Keratinocyte (primary cell): ENCODE data around the gene ASIC2. TPM values are rescaled to one million over a fixed set of nuclear protein-coding genes. Genes with fewer than 3 reads are reported as not detected.

ENCODE experiments used
- DNase-seq: peaks from one replicate; pipeline ENCODE4 v3.0.0-alpha.2; 2011; ENCODE audit warnings: low read depth, missing footprints, low spot score
- FAIRE-seq: peaks from 2 replicates; lab custom pipeline; 2011; peaks lifted over from hg19 to GRCh38; lab: Jason Lieb, UNC
- H2AFZ ChIP-seq: 2 replicates; pipeline ENCODE4 v1.6.0; 2012; ENCODE audit warnings: low read length, control low read depth, inconsistent platforms; ENCODE audit not compliant: control insufficient read depth
- H3K27ac ChIP-seq: 2 replicates; pipeline ENCODE4 v1.5.1; 2011; ENCODE audit warnings: low read length; ENCODE audit not compliant: control insufficient read depth, insufficient read depth
- H3K27me3 ChIP-seq: 3 replicates; pipeline ENCODE4 v1.6.0; 2011; ENCODE audit warnings: low read length; ENCODE audit not compliant: control insufficient read depth, insufficient read depth; ENCODE audit errors: extremely low read depth
- H3K36me3 ChIP-seq, 2 experiments: 2 replicates in 1 of 2; 3 replicates in 1 of 2; pipeline ENCODE4 v1.5.1; 2011; ENCODE audit warnings: low read length in 2 of 2, mild to moderate bottlenecking in 1 of 2; ENCODE audit not compliant: control insufficient read depth in 2 of 2, insufficient read depth in 2 of 2; ENCODE audit errors: extremely low read depth in 1 of 2
- H3K4me1 ChIP-seq: 3 replicates; pipeline ENCODE4 v1.5.1; 2011; ENCODE audit warnings: low read length; ENCODE audit not compliant: control insufficient read depth, insufficient read depth; ENCODE audit errors: extremely low read depth
- H3K4me2 ChIP-seq: 3 replicates; pipeline ENCODE4 v1.6.0; 2011; ENCODE audit warnings: low read depth, low read length; ENCODE audit not compliant: control insufficient read depth, insufficient read depth; ENCODE audit errors: extremely low read depth
- H3K4me3 ChIP-seq, 3 experiments: fragments of 200-600 bp in 1 of 3; sonication (generic) in 1 of 3; 2 replicates in 2 of 3; 3 replicates in 1 of 3; pipeline ENCODE4 v1.5.1; 2011 to 2016; ENCODE audit warnings: low read length in 3 of 3, mild to moderate bottlenecking in 3 of 3, control low read depth in 2 of 3, inconsistent platforms in 1 of 3, low read depth in 1 of 3, mixed read lengths in 1 of 3, mixed run types in 1 of 3, moderate library complexity in 1 of 3; ENCODE audit not compliant: control insufficient read depth in 2 of 3, insufficient read depth in 2 of 3; ENCODE audit errors: extremely low read depth in 1 of 3
- H3K79me2 ChIP-seq: 2 replicates; pipeline ENCODE4 v1.6.0; 2012; ENCODE audit warnings: low read length; ENCODE audit not compliant: control insufficient read depth, insufficient read depth
- H3K9ac ChIP-seq: 3 replicates; pipeline ENCODE4 v1.6.0; 2011; ENCODE audit warnings: low read length; ENCODE audit not compliant: control insufficient read depth, insufficient read depth; ENCODE audit errors: extremely low read depth
- H3K9me1 ChIP-seq: 3 replicates; pipeline ENCODE4 v1.6.0; 2011; ENCODE audit warnings: low read length; ENCODE audit not compliant: control insufficient read depth, insufficient read depth; ENCODE audit errors: extremely low read depth
- H3K9me3 ChIP-seq: 2 replicates; pipeline ENCODE4 v1.5.1; 2012; ENCODE audit warnings: low read depth, low read length; ENCODE audit not compliant: control insufficient read depth
- H4K20me1 ChIP-seq: 3 replicates; pipeline ENCODE4 v1.6.0; 2011; ENCODE audit warnings: low read length; ENCODE audit not compliant: control insufficient read depth, insufficient read depth; ENCODE audit errors: extremely low read depth
- CTCF ChIP-seq, 3 experiments: IDR thresholded peaks in 1 of 3; conservative IDR thresholded peaks in 1 of 3; optimal IDR thresholded peaks in 1 of 3; 2 replicates in 2 of 3; 3 replicates in 1 of 3; pipeline versions ENCODE3 to v1.5.1; 2011; ENCODE audit warnings: low read length in 3 of 3, mild to moderate bottlenecking in 3 of 3, moderate library complexity in 2 of 3, control low read depth in 1 of 3, inconsistent platforms in 1 of 3; ENCODE audit not compliant: insufficient read depth in 2 of 3; ENCODE audit errors: extremely low read depth in 1 of 3
- EZH2 ChIP-seq: IDR thresholded peaks from one replicate; pipeline ENCODE4 v1.6.1; 2012; ENCODE audit warnings: inconsistent platforms, mild to moderate bottlenecking, low read length, moderate library complexity
- dilution Hi-C: fragments of 300-500 bp; cut with MboI; formaldehyde crosslinking; loops from one replicate; pipeline ENCODE4 v1.7.0; 2020; ENCODE audit warnings: low sequenced_read_pairs; ENCODE audit not compliant: extremely low pct_ligation_motif_present
- polyA plus RNA-seq, 5 experiments: library from polyadenylated mRNA; depleted of rRNA in 3 of 5; stranded (reverse) in 3 of 5; stranded (forward) in 1 of 5; unstranded in 1 of 5; fragments of >200 nt; gene quantifications; 1 replicate in 1 of 5; 2 replicates in 3 of 5; 3 replicates in 1 of 5; pipeline versions ENCODE4 v1.2.1 to v1.2.3, GENCODE V29; 2011 to 2012; ENCODE audit warnings: missing spikeins in 2 of 5, low read depth in 1 of 5, low replicate concordance in 1 of 5

ASIC2 gene
- polyA plus RNA-seq, 1 donor (not counting 4 experiments of a cell fraction or from before 2014, with no cell fraction given) = not detected

- Histone ChIP-seq H3K4me3 (no peak overlapping the region), H3K27me3 (no peaks in the 10 kb centered on the region), H3K4me1 (no peaks in the 10 kb centered on the region), H3K9ac (no peak overlapping the region), H2AFZ (no peak overlapping the region), H3K27ac (no peak overlapping the region), H3K9me1 (no peaks in the 10 kb centered on the region), H3K79me2 (no peaks in the 10 kb centered on the region), H3K9me3 (no peaks in the 10 kb centered on the region), H4K20me1 (no peaks in the 10 kb centered on the region), H3K36me3 (no peaks in the 10 kb centered on the region), H3K4me2 (no peak overlapping the region)
- no peak for FAIRE-seq
- TF ChIP-seq CTCF (optimal IDR thresholded peaks at IDR 0.05 in 1 of 3, IDR thresholded peaks at IDR 0.05 in 1 of 3, conservative IDR thresholded peaks at IDR 0.05 in 1 of 3; ENCODE audit: extremely low read depth in 1 of 3, insufficient read depth in 2 of 3, low read length in 3 of 3) (peak in 2 of 3 experiments; percentile 25 to 36), EZH2 (no peak)
- dilution Hi-C loops = no loop called here
- no peak for DNase-seq
Observed at GRCh38 chr17:33106525-33107165, 186.4 kb downstream of the ASIC2 start.

- dilution Hi-C loops = no loop called here
Observed at GRCh38 chr17:33105911-33106310, 187.2 kb downstream of the ASIC2 start.

More at GRCh38 chr17:33105911-33106310, 187.2 kb downstream of the ASIC2 start:
- no peaks in the 10 kb centered on the region for H3K27me3 ChIP-seq
- H3K9ac ChIP-seq = no peak overlapping the region
- TF ChIP-seq CTCF (optimal IDR thresholded peaks at IDR 0.05 in 1 of 3, IDR thresholded peaks at IDR 0.05 in 1 of 3, conservative IDR thresholded peaks at IDR 0.05 in 1 of 3; ENCODE audit: extremely low read depth in 1 of 3, insufficient read depth in 2 of 3, low read length in 3 of 3) (no peak), EZH2 (no peak)
- H3K4me3 ChIP-seq = no peak overlapping the region
- H3K4me1 ChIP-seq = no peaks in the 10 kb centered on the region
- DNase-seq (no peak), FAIRE-seq (no peak)
- H3K36me3 ChIP-seq = no peaks in the 10 kb centered on the region
- no peak overlapping the region for H2AFZ ChIP-seq
- no peaks in the 10 kb centered on the region for H3K79me2 ChIP-seq
- no peak overlapping the region for H3K4me2 ChIP-seq
- H3K9me1 ChIP-seq = no peaks in the 10 kb centered on the region
- H4K20me1 ChIP-seq = no peaks in the 10 kb centered on the region
- no peaks in the 10 kb centered on the region for H3K9me3 ChIP-seq
- no peak overlapping the region for H3K27ac ChIP-seq
